Natural killer cell (primary cell): ENCODE results near the gene NVL. TPM values are rescaled to one million over a fixed set of nuclear protein-coding genes. Genes with fewer than 3 reads are reported as not detected.
"Not testable (repeated sequence)": the region's sequence is repeated elsewhere in the genome, so short reads cannot be mapped to it uniquely, and the experiment has no call there.

Source experiments
- ATAC-seq, 3 donors: fragments of 150-1000 bp in 2 of 3; fragments of 200-7000 bp in 1 of 3; cut with Tn5 transposase; 1 replicate in 1 of 3; 2 replicates in 2 of 3; pipeline ENCODE4 v1.10.0; 2021; ENCODE audit warnings: mild to moderate bottlenecking in 2 of 3, moderate library complexity in 2 of 3
- DNase-seq, 2 donors: peaks; one replicate each; pipeline versions ENCODE4 v3.0.0 to v3.0.0-alpha.2; 2013 to 2021; ENCODE audit warnings: mixed read lengths in 1 of 2
- H3K27ac ChIP-seq: one replicate; pipeline ENCODE4 v1.5.1; 2013; ENCODE audit warnings: mild to moderate bottlenecking, low read length
- H3K27me3 ChIP-seq: one replicate; pipeline ENCODE4 v1.6.1; 2013; ENCODE audit warnings: low read length; ENCODE audit not compliant: control insufficient read depth, insufficient read depth
- H3K36me3 ChIP-seq: one replicate; pipeline ENCODE4 v1.6.1; 2013; ENCODE audit warnings: low read length; ENCODE audit not compliant: control insufficient read depth, insufficient read depth
- H3K4me1 ChIP-seq: one replicate; pipeline ENCODE4 v1.6.1; 2013; ENCODE audit warnings: low read length; ENCODE audit not compliant: control insufficient read depth, insufficient read depth
- H3K4me3 ChIP-seq: one replicate; pipeline ENCODE4 v1.5.1; 2013; ENCODE audit warnings: low read length
- H3K9me3 ChIP-seq: one replicate; pipeline ENCODE4 v1.6.1; 2013; ENCODE audit warnings: low read length; ENCODE audit not compliant: control insufficient read depth, insufficient read depth
- H3K27ac Mint-ChIP-seq, 2 donors: one replicate each; pipeline ENCODE4 v1.8.0; 2022; ENCODE audit warnings: mild to moderate bottlenecking in 2 of 2, mixed read lengths in 2 of 2, moderate library complexity in 1 of 2
- H3K27me3 Mint-ChIP-seq, 2 donors: one replicate each; pipeline ENCODE4 v1.8.0; 2022; ENCODE audit warnings: low read depth in 2 of 2, mixed read lengths in 2 of 2
- H3K36me3 Mint-ChIP-seq: one replicate; pipeline ENCODE4 v1.8.0; 2022; ENCODE audit warnings: mixed read lengths
- H3K4me1 Mint-ChIP-seq, 2 donors: one replicate each; pipeline ENCODE4 v1.8.0; 2022; ENCODE audit warnings: mixed read lengths in 2 of 2
- H3K4me3 Mint-ChIP-seq: one replicate; pipeline ENCODE4 v1.8.0; 2022; ENCODE audit warnings: mild to moderate bottlenecking, moderate library complexity, mixed read lengths
- H3K9me3 Mint-ChIP-seq, 2 donors: one replicate each; pipeline ENCODE4 v1.8.0; 2022; ENCODE audit warnings: mixed read lengths in 2 of 2
- WGBS: methylation state at CpG from one replicate; pipeline ENCODE4 v1.1.7; 2013; ENCODE audit warnings: missing lambda C conversion rate; ENCODE audit not compliant: insufficient coverage; 5-methylcytosine and 5-hydroxymethylcytosine counted together
- intact Hi-C: fragments of 100-400 bp; cut with micrococcal nuclease; formaldehyde crosslinking; loops from one replicate; pipeline ENCODE4 v1.14.2; 2022
- total RNA-seq, 4 donors: library from RNA; stranded (reverse); fragments of 120-200 nt in 1 of 4; gene quantifications; one replicate each; pipeline versions ENCODE4 v1.2.3 to v1.2.4, GENCODE V29; 2013 to 2022
- TF ChIP-seq, protein P1 (sequence below): fragments of 200-600 bp; IDR thresholded peaks from one replicate; pipeline ENCODE4 v1.8.0; 2022; ENCODE audit warnings: antibody characterized with exemption

NVL gene
- total RNA-seq, 3 donors from 2014 or later (not counting 1 experiment from before 2014, with no cell fraction given), result 28.1 to 39.5 (median 32.4) TPM

DNA sequence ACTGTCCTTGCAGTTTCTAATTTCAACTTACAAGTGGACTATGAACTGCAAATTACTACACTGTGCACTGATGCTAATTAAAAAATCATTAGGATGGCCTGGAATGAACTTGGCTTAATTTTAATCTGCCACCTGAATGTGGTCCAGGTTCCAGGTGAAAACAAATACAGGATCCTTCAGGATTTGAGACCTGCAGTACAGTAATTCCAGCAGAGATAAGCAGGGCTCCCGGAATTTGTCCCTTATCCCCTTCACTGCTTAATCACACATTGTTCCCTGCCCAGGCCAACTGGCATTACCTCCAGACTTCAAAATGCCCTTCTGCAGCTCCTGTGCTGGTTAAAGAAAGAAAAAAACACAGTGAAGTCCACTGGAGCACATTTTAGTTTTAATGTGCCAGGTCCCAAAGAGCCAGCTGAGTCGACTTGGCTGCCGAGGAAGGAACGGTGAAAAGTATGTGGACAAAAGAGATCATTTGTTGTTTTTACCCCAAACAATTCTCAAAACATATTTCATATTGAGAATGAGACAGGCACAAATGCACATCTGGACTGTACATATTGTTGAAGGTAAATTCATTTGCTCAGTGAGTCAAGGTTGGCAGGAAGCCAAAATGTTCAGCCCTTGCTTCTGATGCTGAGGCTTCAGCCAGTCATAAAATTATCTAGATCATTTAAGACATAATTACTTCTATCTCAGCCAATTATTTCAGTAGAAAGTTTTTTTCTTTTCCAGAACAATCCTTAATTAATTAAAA is 118.6 kb downstream of the NVL start:
- 100% methylated on average over 1 of the region's 4 CpGs for WGBS
- DNase-seq (peak in 1 of 2 donors; percentile 26), ATAC-seq (no peak)
- H3K4me1 Mint-ChIP-seq, result no peaks in the 10 kb centered on the region
- no peaks in the 10 kb centered on the region for H3K27me3 Mint-ChIP-seq
- no peak overlapping the region for H3K27ac Mint-ChIP-seq
- intact Hi-C loops, result no loop called here
- Histone ChIP-seq H3K27ac (no peak overlapping the region), H3K4me1 (no peaks in the 10 kb centered on the region), H3K4me3 (no peak overlapping the region), H3K36me3 (no peaks in the 10 kb centered on the region), H3K27me3 (no peaks in the 10 kb centered on the region), H3K9me3 (no peaks in the 10 kb centered on the region)
- H3K36me3 Mint-ChIP-seq, result no peaks in the 10 kb centered on the region
- TF ChIP-seq, protein P1, sequence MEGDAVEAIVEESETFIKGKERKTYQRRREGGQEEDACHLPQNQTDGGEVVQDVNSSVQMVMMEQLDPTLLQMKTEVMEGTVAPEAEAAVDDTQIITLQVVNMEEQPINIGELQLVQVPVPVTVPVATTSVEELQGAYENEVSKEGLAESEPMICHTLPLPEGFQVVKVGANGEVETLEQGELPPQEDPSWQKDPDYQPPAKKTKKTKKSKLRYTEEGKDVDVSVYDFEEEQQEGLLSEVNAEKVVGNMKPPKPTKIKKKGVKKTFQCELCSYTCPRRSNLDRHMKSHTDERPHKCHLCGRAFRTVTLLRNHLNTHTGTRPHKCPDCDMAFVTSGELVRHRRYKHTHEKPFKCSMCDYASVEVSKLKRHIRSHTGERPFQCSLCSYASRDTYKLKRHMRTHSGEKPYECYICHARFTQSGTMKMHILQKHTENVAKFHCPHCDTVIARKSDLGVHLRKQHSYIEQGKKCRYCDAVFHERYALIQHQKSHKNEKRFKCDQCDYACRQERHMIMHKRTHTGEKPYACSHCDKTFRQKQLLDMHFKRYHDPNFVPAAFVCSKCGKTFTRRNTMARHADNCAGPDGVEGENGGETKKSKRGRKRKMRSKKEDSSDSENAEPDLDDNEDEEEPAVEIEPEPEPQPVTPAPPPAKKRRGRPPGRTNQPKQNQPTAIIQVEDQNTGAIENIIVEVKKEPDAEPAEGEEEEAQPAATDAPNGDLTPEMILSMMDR, result no peak
- no peak overlapping the region for H3K4me3 Mint-ChIP-seq
- no peaks in the 10 kb centered on the region for H3K9me3 Mint-ChIP-seq

DNA sequence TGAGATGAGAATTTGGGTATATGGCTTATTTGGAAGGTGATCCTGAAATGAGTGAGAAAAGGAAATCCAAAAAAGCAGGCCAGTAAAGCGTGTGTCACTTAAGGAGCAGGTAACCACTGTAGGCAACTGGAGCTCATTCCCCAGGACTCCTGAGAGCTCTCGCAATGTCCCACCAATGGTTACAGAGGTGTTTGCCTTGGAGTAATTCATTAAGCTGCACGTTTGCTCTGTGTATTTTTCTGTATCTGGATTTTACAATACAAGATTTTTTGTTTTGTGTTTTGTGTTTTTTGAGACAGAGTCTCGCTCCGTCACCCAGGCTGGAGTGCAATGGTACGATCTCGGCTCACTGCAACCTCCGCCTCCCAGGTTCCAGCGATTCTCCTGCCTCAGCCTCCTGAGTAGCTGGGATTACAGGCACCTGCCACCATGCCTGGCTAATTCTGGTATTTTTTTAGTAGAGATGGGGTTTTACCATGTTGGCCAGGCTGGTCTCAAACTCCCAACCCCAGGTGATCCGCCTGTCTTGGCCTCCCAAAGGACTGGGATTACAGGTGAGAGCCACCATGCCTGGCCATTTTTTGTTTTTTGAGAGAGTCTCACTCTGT is 123.9 kb downstream of the NVL start:
- intact Hi-C loops, H3K9me3 ChIP-seq, H3K36me3 Mint-ChIP-seq, H3K4me3 ChIP-seq, ATAC-seq, H3K27me3 Mint-ChIP-seq, H3K9me3 Mint-ChIP-seq, H3K27me3 ChIP-seq, DNase-seq, H3K36me3 ChIP-seq: not testable (repeated sequence)
- H3K4me1 ChIP-seq, result peaks cover 27% of the 10 kb centered on the region
- 69% methylated on average over 10 of the region's 10 CpGs for WGBS
- peak overlapping the region; percentile 62 for H3K27ac ChIP-seq
- Mint-ChIP-seq H3K4me1 (peaks cover 13 to 15% of the 10 kb centered on the region in 2 donors), H3K27ac (peak overlapping the region; percentile 81 to 86), H3K4me3 (peak overlapping the region; percentile 66)

DNA sequence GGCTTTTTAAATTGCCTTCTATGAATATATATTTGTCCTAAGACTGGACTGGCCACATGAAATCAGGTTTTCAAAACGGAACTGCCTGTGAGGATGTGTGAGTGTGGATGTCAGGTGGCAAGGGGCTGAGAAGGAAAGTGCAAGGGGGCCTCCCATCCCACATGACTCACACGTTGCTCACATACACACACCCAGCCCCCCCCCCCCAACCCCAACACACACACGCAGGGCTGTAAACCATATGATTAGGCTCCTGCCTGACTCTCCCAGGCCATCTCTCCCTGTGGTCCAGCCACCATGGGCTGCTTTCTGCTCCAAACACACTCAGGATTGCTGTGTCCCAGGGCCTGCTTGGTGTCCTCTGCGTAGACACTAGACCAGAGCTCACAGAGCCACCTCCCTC is 124.5 kb downstream of the NVL start:
- no peak overlapping the region for H3K4me3 ChIP-seq

More for the DNA sequence above, 124.5 kb downstream of the NVL start:
- H3K27me3 Mint-ChIP-seq, result no peaks in the 10 kb centered on the region
- H3K27ac Mint-ChIP-seq, result peak overlapping the region; percentile 81 to 86
- intact Hi-C loops, result no loop called here
- TF ChIP-seq, protein P1, result no peak
- 35% methylated on average over 3 of the region's 4 CpGs for whole genome bisulfite sequencing
- H3K27me3 ChIP-seq, result no peaks in the 10 kb centered on the region
- H3K9me3 Mint-ChIP-seq, result no peaks in the 10 kb centered on the region
- peak overlapping the region; percentile 66 for H3K4me3 Mint-ChIP-seq
- H3K9me3 ChIP-seq, result no peaks in the 10 kb centered on the region
- peak; percentile 17 to 64 for DNase-seq
- no peaks in the 10 kb centered on the region for H3K36me3 Mint-ChIP-seq
- peak; percentile 80 to 86 (median 81) for ATAC-seq
- H3K27ac ChIP-seq, result peak overlapping the region; percentile 62
- H3K36me3 ChIP-seq, result no peaks in the 10 kb centered on the region
- peaks cover 27% of the 10 kb centered on the region for H3K4me1 ChIP-seq
- H3K4me1 Mint-ChIP-seq, result peaks cover 13 to 15% of the 10 kb centered on the region in 2 donors
